MCF 10A (cell line): ENCODE measurements around the gene C5orf46. TPM values are rescaled to one million over a fixed set of nuclear protein-coding genes. Genes with fewer than 3 reads are reported as not detected.
"Not testable (repeated sequence)": the region's sequence is repeated elsewhere in the genome, so short reads cannot be mapped to it uniquely, and the experiment has no call there.

Experiments
- BruUV-seq: library from RNA; stranded (reverse); fragments of 400-500 nt; replicated peaks from 2 replicates; lab custom pipeline; 2021; lab: Mats Ljungman, UMichigan
- CTCF ChIA-PET: fragments of 300-600 bp; sonication (Branson Sonifier 250); formaldehyde crosslinking; extraction: SDS; loops from one replicate; lab custom pipeline; 2021; ENCODE audit warnings: antibody characterized with exemption, inconsistent platforms; lab: Yijun Ruan, JAX
- POLR2A ChIA-PET: fragments of 300-600, 350-650 bp; sonication (Branson Sonifier 250); formaldehyde crosslinking; extraction: SDS; loops from one replicate; lab custom pipeline; 2020; ENCODE audit warnings: antibody characterized with exemption, inconsistent platforms; lab: Yijun Ruan, JAX
- DNase-seq: peaks from one replicate; pipeline ENCODE4 v3.0.0-alpha.2; 2018; ENCODE audit not compliant: unreplicated experiment
- H3K27ac Mint-ChIP-seq: one replicate; pipeline ENCODE4 v1.8.0; 2022; ENCODE audit warnings: mild to moderate bottlenecking, low read depth, mixed read lengths; ENCODE audit not compliant: unreplicated experiment
- H3K27me3 Mint-ChIP-seq: one replicate; pipeline ENCODE4 v1.8.0; 2022; ENCODE audit warnings: mixed read lengths; ENCODE audit not compliant: insufficient read depth, unreplicated experiment
- H3K36me3 Mint-ChIP-seq: one replicate; pipeline ENCODE4 v1.8.0; 2022; ENCODE audit warnings: mild to moderate bottlenecking, moderate library complexity, mixed read lengths; ENCODE audit not compliant: insufficient read depth, unreplicated experiment
- H3K4me1 Mint-ChIP-seq: one replicate; pipeline ENCODE4 v1.8.0; 2022; ENCODE audit warnings: mixed read lengths; ENCODE audit not compliant: insufficient read depth, unreplicated experiment
- H3K4me3 Mint-ChIP-seq: one replicate; pipeline ENCODE4 v1.8.0; 2022; ENCODE audit warnings: mild to moderate bottlenecking, moderate library complexity, mixed read lengths; ENCODE audit not compliant: unreplicated experiment
- H3K9me3 Mint-ChIP-seq: one replicate; pipeline ENCODE4 v1.8.0; 2022; ENCODE audit warnings: mixed read lengths; ENCODE audit not compliant: unreplicated experiment
- intact Hi-C: fragments of 100-400 bp; cut with micrococcal nuclease; formaldehyde crosslinking; loops from 2 replicates; pipeline ENCODE4 v1.14.1; 2022
- total RNA-seq: library from RNA; stranded (reverse); gene quantifications from 2 replicates; pipeline ENCODE4 v1.2.3, GENCODE V29; 2022
- TF ChIP-seq, protein P1 (sequence below): fragments of 200-600 bp; IDR thresholded peaks from one replicate; pipeline ENCODE4 v1.8.0; 2022; ENCODE audit warnings: antibody characterized with exemption, mild to moderate bottlenecking; ENCODE audit not compliant: unreplicated experiment

C5orf46 gene
- total RNA-seq, 1 experiment from 2014 or later, result 5.7 TPM

DNA sequence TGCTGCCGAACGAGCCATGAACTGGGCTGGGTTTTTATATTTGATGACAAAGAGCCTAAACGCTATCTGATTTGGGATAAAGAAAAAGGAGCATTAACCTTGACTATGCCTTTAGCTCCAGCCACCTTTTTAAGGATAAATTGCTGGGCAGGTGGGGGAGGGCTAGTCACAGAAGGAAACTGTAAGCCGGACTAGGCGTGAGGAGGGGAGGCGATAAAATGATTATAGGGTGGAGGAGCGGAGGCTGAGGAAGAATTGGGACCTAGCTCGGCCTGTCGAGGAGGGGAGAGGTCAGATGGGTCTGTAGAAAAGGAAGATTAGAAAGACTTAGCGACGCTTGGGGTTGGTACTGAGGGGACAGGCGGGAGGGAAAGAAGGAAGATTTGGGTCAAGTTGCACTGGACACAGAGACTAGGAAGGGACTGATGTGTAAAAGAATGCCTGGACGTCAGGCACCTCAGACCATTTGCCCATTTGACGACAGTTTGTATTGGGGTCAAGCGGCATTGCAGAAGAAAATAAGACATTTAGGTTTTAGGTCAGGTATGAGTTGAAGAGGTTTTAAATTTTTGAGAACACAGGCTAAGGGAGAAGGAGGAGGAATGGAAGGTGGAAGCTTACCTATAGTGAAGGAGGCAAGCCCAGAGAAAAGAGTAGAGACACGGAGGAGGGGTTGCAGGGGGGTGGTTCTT is 33.4 kb downstream of the C5orf46 start:
- not testable (repeated sequence) for BruUV-seq, H3K36me3 Mint-ChIP-seq

GRCh38 chr5:147871980-147872549 is 34.3 kb downstream of the C5orf46 start:
- H3K36me3 Mint-ChIP-seq, POLR2A ChIA-PET, H3K9me3 Mint-ChIP-seq, DNase-seq, intact Hi-C loops, H3K27me3 Mint-ChIP-seq, H3K4me3 Mint-ChIP-seq, BruUV-seq, H3K27ac Mint-ChIP-seq: not testable (repeated sequence)
- peaks cover 13% of the 10 kb centered on the region for H3K4me1 Mint-ChIP-seq
- CTCF ChIA-PET, result interaction anchor here (0.8 to 1.3 kb wide), 3 partner anchors 11 to 62 kb away, joined by 3 to 7 read pairs (median 6); no protein-coding TSS in a partner anchor

More for the DNA sequence above, 33.4 kb downstream of the C5orf46 start:
- H3K27ac Mint-ChIP-seq, H3K9me3 Mint-ChIP-seq, H3K27me3 Mint-ChIP-seq, DNase-seq, intact Hi-C loops, POLR2A ChIA-PET, H3K4me3 Mint-ChIP-seq: not testable (repeated sequence)
- peaks cover 13% of the 10 kb centered on the region for H3K4me1 Mint-ChIP-seq
- CTCF ChIA-PET, result interaction anchor here (0.7 to 1.3 kb wide), 4 partner anchors 10 to 15 kb away, joined by 3 to 7 read pairs (median 3); no protein-coding TSS in a partner anchor

DNA sequence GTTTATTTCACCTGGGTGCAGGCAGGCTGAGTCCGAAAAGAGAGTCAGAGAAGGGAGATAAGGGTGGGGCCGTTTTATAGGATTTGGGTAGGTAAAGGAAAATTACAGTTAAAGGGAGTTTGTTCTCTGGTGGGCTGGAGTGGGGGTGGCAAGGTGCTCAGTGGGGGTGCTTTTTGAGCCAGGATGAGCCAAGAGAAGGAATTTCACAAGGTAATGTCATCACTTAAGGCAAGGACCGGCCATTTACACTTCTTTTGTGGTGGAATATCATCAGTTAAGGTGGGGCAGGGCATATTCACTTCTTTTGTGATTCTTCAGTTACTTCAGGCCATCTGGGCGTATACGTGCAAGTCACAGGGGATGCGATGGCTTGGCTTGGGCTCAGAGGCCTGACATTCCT is 36.4 kb downstream of the C5orf46 start:
- BruUV-seq, H3K27me3 Mint-ChIP-seq, H3K9me3 Mint-ChIP-seq, H3K36me3 Mint-ChIP-seq, POLR2A ChIA-PET, DNase-seq, intact Hi-C loops, H3K27ac Mint-ChIP-seq, H3K4me3 Mint-ChIP-seq: not testable (repeated sequence)
- CTCF ChIA-PET, result interaction anchor here (0.9 to 1.4 kb wide), 2 partner anchors 12 to 17 kb away, joined by 3 read pairs; no protein-coding TSS in a partner anchor
- H3K4me1 Mint-ChIP-seq, result peaks cover 11% of the 10 kb centered on the region

- H3K27me3 Mint-ChIP-seq, result no peaks in the 10 kb centered on the region
- ChIA-PET POLR2A (no interaction called here), CTCF (interaction anchor here (0.7 to 1.4 kb wide), 3 partner anchors 11 to 18 kb away, joined by 3 read pairs; no protein-coding TSS in a partner anchor)
- no peaks in the 10 kb centered on the region for H3K36me3 Mint-ChIP-seq
- intact Hi-C loops, result no loop called here
- TF ChIP-seq, protein P1, sequence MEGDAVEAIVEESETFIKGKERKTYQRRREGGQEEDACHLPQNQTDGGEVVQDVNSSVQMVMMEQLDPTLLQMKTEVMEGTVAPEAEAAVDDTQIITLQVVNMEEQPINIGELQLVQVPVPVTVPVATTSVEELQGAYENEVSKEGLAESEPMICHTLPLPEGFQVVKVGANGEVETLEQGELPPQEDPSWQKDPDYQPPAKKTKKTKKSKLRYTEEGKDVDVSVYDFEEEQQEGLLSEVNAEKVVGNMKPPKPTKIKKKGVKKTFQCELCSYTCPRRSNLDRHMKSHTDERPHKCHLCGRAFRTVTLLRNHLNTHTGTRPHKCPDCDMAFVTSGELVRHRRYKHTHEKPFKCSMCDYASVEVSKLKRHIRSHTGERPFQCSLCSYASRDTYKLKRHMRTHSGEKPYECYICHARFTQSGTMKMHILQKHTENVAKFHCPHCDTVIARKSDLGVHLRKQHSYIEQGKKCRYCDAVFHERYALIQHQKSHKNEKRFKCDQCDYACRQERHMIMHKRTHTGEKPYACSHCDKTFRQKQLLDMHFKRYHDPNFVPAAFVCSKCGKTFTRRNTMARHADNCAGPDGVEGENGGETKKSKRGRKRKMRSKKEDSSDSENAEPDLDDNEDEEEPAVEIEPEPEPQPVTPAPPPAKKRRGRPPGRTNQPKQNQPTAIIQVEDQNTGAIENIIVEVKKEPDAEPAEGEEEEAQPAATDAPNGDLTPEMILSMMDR, result no peak
- peaks cover 4% of the 10 kb centered on the region for H3K4me1 Mint-ChIP-seq
- no peak overlapping the region for H3K27ac Mint-ChIP-seq
- DNase-seq, result no peak
- H3K9me3 Mint-ChIP-seq, result no peaks in the 10 kb centered on the region
- no TSS peak for BruUV-seq
- H3K4me3 Mint-ChIP-seq, result no peak overlapping the region
Measured at GRCh38 chr5:147869112-147869511, 37.2 kb downstream of the C5orf46 start.

DNA sequence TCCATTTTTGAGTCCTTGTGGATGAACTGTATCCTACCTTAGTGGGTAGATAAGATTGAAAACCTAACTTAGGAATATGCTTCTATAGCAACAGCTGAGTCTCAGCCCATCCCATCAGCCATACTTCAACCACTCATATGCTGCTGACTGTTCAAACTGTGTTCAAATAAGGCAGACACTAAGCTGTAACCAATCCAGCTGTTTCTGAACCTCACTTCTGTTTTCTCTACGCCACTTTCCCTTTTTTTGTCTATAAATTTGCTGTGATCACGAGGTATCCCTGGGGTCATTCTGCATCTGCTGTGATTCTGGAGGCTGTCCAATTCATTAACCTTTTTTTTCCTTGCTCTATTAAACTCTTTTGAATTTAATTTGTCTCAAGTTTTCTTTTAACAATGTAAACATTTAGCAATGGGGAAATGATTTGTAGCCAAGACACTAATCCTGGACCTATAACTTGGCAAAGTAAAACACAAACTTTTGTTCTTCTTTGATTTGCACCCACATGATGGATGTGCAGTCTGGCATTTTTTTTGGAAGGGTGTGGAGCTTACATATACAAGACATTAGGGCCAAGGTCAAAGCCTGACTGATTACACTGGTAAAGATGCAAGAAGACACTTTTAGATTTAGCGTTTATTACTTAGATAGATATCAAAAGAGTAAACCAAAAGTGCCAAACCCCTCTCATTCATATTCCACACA is 42.7 kb downstream of the C5orf46 start:
- no peak for DNase-seq
- Mint-ChIP-seq H3K36me3 (no peaks in the 10 kb centered on the region), H3K4me3 (no peak overlapping the region), H3K4me1 (no peaks in the 10 kb centered on the region), H3K9me3 (no peaks in the 10 kb centered on the region), H3K27me3 (no peaks in the 10 kb centered on the region), H3K27ac (no peak overlapping the region)
- intact Hi-C loops, result no loop called here
- no TSS peak for BruUV-seq
- TF ChIP-seq, protein P1, result no peak
- ChIA-PET POLR2A (interaction anchor here (1.4 kb wide), 1 partner anchor 15 kb away, joined by 3 read pairs; the partner anchor contains the start of gene SCGB3A2), CTCF (interaction anchor here (0.5 to 15.2 kb wide), 8 partner anchors 9 to 70 kb away, joined by 3 to 286 read pairs (median 4); partner anchors contain the start of gene SCGB3A2)
